Thymus (tissue), 11 donors: Measurements from ENCODE around the gene GDF3. TPM values are rescaled to one million over a fixed set of nuclear protein-coding genes. Genes with fewer than 3 reads are reported as not detected.

Experiments used
- DNase-seq, 9 donors: peaks; one replicate each; pipeline ENCODE4 v3.0.0-alpha.2; 2013; ENCODE audit warnings: low spot score in 9 of 9, low read depth in 6 of 9, missing footprints in 1 of 9
- H3K27ac ChIP-seq, 2 donors: one replicate each; pipeline ENCODE4 v1.5.1; 2013; ENCODE audit warnings: control low read depth in 1 of 2, low read depth in 1 of 2, low read length in 1 of 2, mild to moderate bottlenecking in 1 of 2, moderate library complexity in 1 of 2
- H3K27me3 ChIP-seq, 2 donors: one replicate each; pipeline ENCODE4 v1.5.1; 2013; ENCODE audit warnings: low read length in 1 of 2; ENCODE audit not compliant: control insufficient read depth in 2 of 2, insufficient read depth in 1 of 2
- H3K36me3 ChIP-seq, 2 donors: one replicate each; pipeline ENCODE4 v1.5.1; 2013; ENCODE audit warnings: low read length in 1 of 2, mild to moderate bottlenecking in 1 of 2, moderate library complexity in 1 of 2; ENCODE audit not compliant: control insufficient read depth in 2 of 2, insufficient read depth in 2 of 2
- H3K4me1 ChIP-seq, 2 donors: one replicate each; pipeline ENCODE4 v1.5.1; 2013; ENCODE audit warnings: low read length in 2 of 2; ENCODE audit not compliant: control insufficient read depth in 2 of 2, insufficient read depth in 2 of 2
- H3K4me3 ChIP-seq, 2 donors: one replicate each; pipeline ENCODE4 v1.5.1; 2013; ENCODE audit warnings: low read length in 2 of 2, control low read depth in 1 of 2, mild to moderate bottlenecking in 1 of 2
- H3K9me3 ChIP-seq, 2 donors: one replicate each; pipeline ENCODE4 v1.5.1; 2013; ENCODE audit warnings: low read length in 1 of 2, mild to moderate bottlenecking in 1 of 2; ENCODE audit not compliant: control insufficient read depth in 2 of 2, insufficient read depth in 1 of 2
- WGBS: extraction: QIAGEN DNeasy Blood & Tissue Kit; methylation state at CpG from one replicate; pipeline ENCODE4 v1.1.7; 2013; 5-methylcytosine and 5-hydroxymethylcytosine counted together
- polyA plus RNA-seq: library from polyadenylated mRNA; stranded (reverse); fragments of 200-250 nt; gene quantifications from one replicate; pipeline ENCODE4 v1.2.3, GENCODE V29; 2013
- total RNA-seq: library from RNA; stranded (reverse); fragments of 120-200 nt; gene quantifications from one replicate; pipeline ENCODE4 v1.2.4, GENCODE V29; 2013
- donor health status: healthy.

GDF3 gene
- total and polyA plus RNA-seq, 2 donors, result 0.24 to 0.37 TPM

GRCh38 chr12:7711133-7711532 is 15.6 kb upstream of the GDF3 start, which contains the start of gene DPPA3:
TSS of gene DPPA3 (plus strand) at chr12:7711433. CDS start at chr12:7711571, 138 bp downstream.
- Histone ChIP-seq H3K9me3 (no peaks in the 10 kb centered on the region), H3K4me1 (no peaks in the 10 kb centered on the region), H3K4me3 (no peak within 1 kb of the TSS), H3K27me3 (no peaks in the 10 kb centered on the region), H3K36me3 (no peaks in the 10 kb centered on the region), H3K27ac (no peak within 1 kb of the TSS)
- no peak for DNase-seq
- 94% methylated on average over 7 of the region's 7 CpGs for WGBS

- no peak for DNase-seq
- no peak overlapping the region for H3K27ac ChIP-seq
- no peaks in the 10 kb centered on the region for H3K4me1 ChIP-seq
- H3K4me3 ChIP-seq, result no peak overlapping the region
- no peaks in the 10 kb centered on the region for H3K9me3 ChIP-seq
- no peaks in the 10 kb centered on the region for H3K27me3 ChIP-seq
- no peaks in the 10 kb centered on the region for H3K36me3 ChIP-seq
- 91% methylated on average over 8 of the region's 8 CpGs for WGBS
Measured at GRCh38 chr12:7709969-7710675, 14.5 kb upstream of the GDF3 start.

- 98% methylated on average over 29 of the region's 29 CpGs for WGBS
Measured at GRCh38 chr12:7705846-7706245, 10.3 kb upstream of the GDF3 start.

GRCh38 chr12:7695237-7695560 is 376 bp downstream of the GDF3 start:
- H3K4me3 ChIP-seq, result no peak overlapping the region
- H3K27ac ChIP-seq, result no peak overlapping the region
- WGBS, result 16% methylated on average over 10 of the region's 10 CpGs

More at GRCh38 chr12:7705846-7706245, 10.3 kb upstream of the GDF3 start:
- Histone ChIP-seq H3K4me1 (no peaks in the 10 kb centered on the region), H3K27ac (no peak overlapping the region), H3K27me3 (no peaks in the 10 kb centered on the region), H3K4me3 (no peak overlapping the region), H3K9me3 (no peaks in the 10 kb centered on the region), H3K36me3 (no peaks in the 10 kb centered on the region)
- DNase-seq, result no peak

GRCh38 chr12:7694556-7695236 is 879 bp downstream of the GDF3 start:
- WGBS, result 77% methylated on average over 3 of the region's 3 CpGs
- Histone ChIP-seq H3K9me3 (no peaks in the 10 kb centered on the region), H3K27ac (no peak overlapping the region), H3K4me3 (no peak overlapping the region), H3K36me3 (no peaks in the 10 kb centered on the region), H3K4me1 (no peaks in the 10 kb centered on the region), H3K27me3 (no peaks in the 10 kb centered on the region)
- DNase-seq, result no peak

More at GRCh38 chr12:7695237-7695560, 376 bp downstream of the GDF3 start:
- H3K27me3 ChIP-seq, result no peaks in the 10 kb centered on the region
- DNase-seq, result no peak
- H3K9me3 ChIP-seq, result no peaks in the 10 kb centered on the region
- no peaks in the 10 kb centered on the region for H3K4me1 ChIP-seq
- H3K36me3 ChIP-seq, result no peaks in the 10 kb centered on the region

- 41% methylated on average over 6 of the region's 6 CpGs for WGBS
- Histone ChIP-seq H3K4me1 (no peaks in the 10 kb centered on the region), H3K27me3 (no peaks in the 10 kb centered on the region), H3K27ac (no peak overlapping the region), H3K4me3 (no peak overlapping the region), H3K36me3 (no peaks in the 10 kb centered on the region), H3K9me3 (no peaks in the 10 kb centered on the region)
- no peak for DNase-seq
Measured at GRCh38 chr12:7693793-7694192, 1.8 kb downstream of the GDF3 start.

GRCh38 chr12:7681535-7681934 is 14.0 kb downstream of the GDF3 start:
- Histone ChIP-seq H3K9me3 (no peaks in the 10 kb centered on the region), H3K36me3 (no peaks in the 10 kb centered on the region), H3K4me3 (no peak overlapping the region), H3K27ac (no peak overlapping the region), H3K4me1 (no peaks in the 10 kb centered on the region), H3K27me3 (no peaks in the 10 kb centered on the region)
- WGBS, result 87% methylated on average over 2 of the region's 2 CpGs
- DNase-seq, result no peak

- H3K4me1 ChIP-seq, result no peaks in the 10 kb centered on the region
- H3K4me3 ChIP-seq, result no peak overlapping the region
- 79% methylated on average over 9 of the region's 9 CpGs for WGBS
- no peak overlapping the region for H3K27ac ChIP-seq
- DNase-seq, result no peak
- H3K9me3 ChIP-seq, result no peaks in the 10 kb centered on the region
- no peaks in the 10 kb centered on the region for H3K36me3 ChIP-seq
- no peaks in the 10 kb centered on the region for H3K27me3 ChIP-seq
Measured at GRCh38 chr12:7679251-7680045, 16.1 kb downstream of the GDF3 start.

GRCh38 chr12:7678744-7679143 is 16.8 kb downstream of the GDF3 start:
- H3K4me3 ChIP-seq, result no peak overlapping the region
- H3K4me1 ChIP-seq, result no peaks in the 10 kb centered on the region
- WGBS, result 93% methylated on average over 8 of the region's 8 CpGs
- no peak overlapping the region for H3K27ac ChIP-seq
- H3K27me3 ChIP-seq, result no peaks in the 10 kb centered on the region
- H3K36me3 ChIP-seq, result no peaks in the 10 kb centered on the region
- no peak for DNase-seq
- no peaks in the 10 kb centered on the region for H3K9me3 ChIP-seq
